ENCODE measurements around the gene ZRANB3. TPM values are rescaled to one million over a fixed set of nuclear protein-coding genes. Genes with fewer than 3 reads are reported as not detected.

ZRANB3 gene
- total and polyA plus RNA-seq, 2 experiments from 2014 or later: 5.7 to 6.4 TPM

DNA sequence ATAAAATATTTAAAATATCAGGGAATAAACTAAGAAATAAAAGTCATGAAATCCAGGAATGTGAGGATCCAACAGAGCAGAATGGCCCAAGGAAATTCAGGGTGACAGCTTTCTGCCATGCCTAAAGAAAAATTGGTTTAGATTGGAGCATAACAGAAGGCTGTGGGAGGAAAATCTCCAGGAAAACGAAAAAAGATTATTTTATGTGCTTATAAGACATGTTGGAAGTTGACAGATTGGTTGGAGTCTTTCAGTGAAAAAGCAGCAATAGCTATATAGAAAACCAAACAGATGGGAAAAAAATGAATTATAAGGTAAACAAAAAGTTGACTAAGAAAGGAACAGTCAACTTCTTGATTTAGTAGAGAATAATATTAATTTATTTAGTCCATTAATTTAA lies 203.9 kb downstream of the ZRANB3 start:
- Histone ChIP-seq H3K79me2 (ENCODE audit: insufficient read depth) (no peaks in the 10 kb centered on the region), H3K9ac (no peak overlapping the region), H3K4me2 (ENCODE audit: unreplicated experiment) (no peak overlapping the region), H3K9me2 (ENCODE audit: insufficient read depth) (no peaks in the 10 kb centered on the region), H3K9me3 (ENCODE audit: low read depth) (no peaks in the 10 kb centered on the region), H4K20me1 (ENCODE audit: insufficient read depth) (no peaks in the 10 kb centered on the region), H3K4me1 (ENCODE audit: insufficient read depth) (no peaks in the 10 kb centered on the region), H3K4me3 (no peak overlapping the region), H3K27me3 (replicated peaks; ENCODE audit: insufficient read depth) (no peaks in the 10 kb centered on the region), H2AFZ (no peak overlapping the region), H3K36me3 (ENCODE audit: low read depth) (no peaks in the 10 kb centered on the region), H3K27ac (no peak overlapping the region), H3F3A (ENCODE audit: insufficient read depth) (no peaks in the 10 kb centered on the region)
- in situ Hi-C loops (cut with MboI): no loop called here
- DNase-seq: no peak
- WGBS, 2 experiments (ENCODE audit: low coverage in 1 of 2, low lambda C conversion rate in 2 of 2, missing lambda C conversion rate in 2 of 2): 45 to 96% methylated on average over 1 of the region's 1 CpG
- no peak for TF ChIP-seq EZH2 (IDR thresholded peaks at IDR 0.05; ENCODE audit: insufficient read depth, poor library complexity, severe bottlenecking)
- no peak for TF ChIP-seq EZH2phosphoT487 (IDR thresholded peaks at IDR 0.05; ENCODE audit: insufficient read depth, low read depth)

DNA sequence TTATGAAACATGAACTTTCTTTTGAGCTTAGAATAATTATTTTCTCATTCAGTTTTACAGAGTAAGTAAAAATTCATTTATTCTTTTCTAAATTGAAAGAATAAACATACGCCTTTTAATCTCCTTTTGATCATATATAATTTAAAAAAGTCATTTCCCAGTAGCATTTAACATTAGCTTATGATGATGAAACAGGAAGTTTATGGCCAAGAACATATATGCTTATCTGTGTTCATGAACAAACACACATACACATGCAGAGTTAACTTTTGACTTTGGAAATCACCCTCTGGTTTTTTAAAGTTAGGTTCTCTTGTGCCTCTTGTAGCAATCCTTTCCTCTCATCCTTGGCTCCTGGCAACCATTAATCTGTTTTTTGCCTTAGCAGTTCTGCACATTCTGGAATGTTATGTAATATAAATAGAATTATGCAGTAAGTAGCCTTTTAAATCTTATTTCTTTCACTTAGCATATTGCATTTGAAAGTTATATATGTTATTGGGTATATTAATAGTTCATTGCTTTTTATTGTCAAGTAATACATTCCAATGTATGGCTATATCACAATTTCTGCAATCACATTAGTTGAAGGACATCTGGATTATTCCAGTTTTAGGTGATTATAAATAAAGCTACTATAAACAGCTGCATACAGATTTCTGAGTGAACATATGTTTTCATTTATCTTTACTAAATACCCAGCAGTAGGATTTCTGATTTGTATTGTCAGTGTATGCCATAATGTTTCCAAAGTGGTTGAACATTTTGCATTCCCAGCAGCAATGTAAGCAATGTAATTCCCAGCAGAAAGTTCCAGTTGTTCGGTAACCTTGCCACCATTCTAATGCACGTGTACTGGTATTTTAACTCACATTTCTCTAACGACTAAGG lies 210.3 kb downstream of the ZRANB3 start:
- H3K9me3 ChIP-seq (ENCODE audit: low read depth): no peaks in the 10 kb centered on the region
- H3K9me2 ChIP-seq (ENCODE audit: insufficient read depth): no peaks in the 10 kb centered on the region
- DNase-seq: no peak
- no peak overlapping the region for H3K4me3 ChIP-seq
- no peak overlapping the region for H2AFZ ChIP-seq
- no peaks in the 10 kb centered on the region for H3K79me2 ChIP-seq (ENCODE audit: insufficient read depth)
- WGBS, 2 experiments (ENCODE audit: low coverage in 1 of 2, low lambda C conversion rate in 2 of 2, missing lambda C conversion rate in 2 of 2): 60 to 63% methylated on average over 4 of the region's 4 CpGs
- H3K27ac ChIP-seq: no peak overlapping the region
- H3K4me2 ChIP-seq (ENCODE audit: unreplicated experiment): no peak overlapping the region
- no peaks in the 10 kb centered on the region for H3K4me1 ChIP-seq (ENCODE audit: insufficient read depth)
- H3F3A ChIP-seq (ENCODE audit: insufficient read depth): no peaks in the 10 kb centered on the region
- H4K20me1 ChIP-seq (ENCODE audit: insufficient read depth): no peaks in the 10 kb centered on the region
- no peaks in the 10 kb centered on the region for H3K27me3 ChIP-seq (replicated peaks; ENCODE audit: insufficient read depth)
- no peaks in the 10 kb centered on the region for H3K36me3 ChIP-seq (ENCODE audit: low read depth)
- TF ChIP-seq EZH2 (IDR thresholded peaks at IDR 0.05; ENCODE audit: insufficient read depth, poor library complexity, severe bottlenecking) (no peak), EZH2phosphoT487 (IDR thresholded peaks at IDR 0.05; ENCODE audit: insufficient read depth, low read depth) (no peak)
- in situ Hi-C loops (cut with MboI): no loop called here
- no peak overlapping the region for H3K9ac ChIP-seq

DNA sequence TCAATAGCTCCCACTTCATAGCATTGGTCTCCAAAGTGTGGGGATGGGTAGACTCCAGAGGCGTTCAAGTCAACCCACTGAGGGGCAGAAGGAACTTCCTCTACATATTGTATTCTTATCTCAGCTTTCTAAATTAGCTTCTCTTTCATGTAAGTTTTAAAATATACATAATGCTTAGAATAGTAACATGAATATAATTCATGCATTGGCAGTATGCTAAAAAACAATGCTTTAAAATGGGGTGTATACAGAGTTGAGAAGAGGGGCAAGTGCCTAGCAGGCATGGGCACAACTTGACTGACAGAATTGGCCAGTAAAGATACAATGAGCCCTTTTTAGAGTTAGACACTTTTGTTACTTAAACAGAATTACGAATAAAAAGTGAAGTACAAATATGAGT lies 212.2 kb downstream of the ZRANB3 start:
- Histone ChIP-seq H3K9me3 (ENCODE audit: low read depth) (no peaks in the 10 kb centered on the region), H3K4me3 (no peak overlapping the region), H3K9me2 (ENCODE audit: insufficient read depth) (no peaks in the 10 kb centered on the region), H3F3A (ENCODE audit: insufficient read depth) (no peaks in the 10 kb centered on the region), H3K4me2 (ENCODE audit: unreplicated experiment) (no peak overlapping the region), H3K4me1 (ENCODE audit: insufficient read depth) (no peaks in the 10 kb centered on the region), H2AFZ (no peak overlapping the region), H3K9ac (no peak overlapping the region), H3K36me3 (ENCODE audit: low read depth) (no peaks in the 10 kb centered on the region), H3K27ac (no peak overlapping the region), H3K27me3 (replicated peaks; ENCODE audit: insufficient read depth) (no peaks in the 10 kb centered on the region), H3K79me2 (ENCODE audit: insufficient read depth) (no peaks in the 10 kb centered on the region), H4K20me1 (ENCODE audit: insufficient read depth) (no peaks in the 10 kb centered on the region)
- no peak for DNase-seq
- WGBS, 2 experiments (ENCODE audit: low coverage in 1 of 2, low lambda C conversion rate in 2 of 2, missing lambda C conversion rate in 2 of 2): 53 to 57% methylated on average over 2 of the region's 2 CpGs
- in situ Hi-C loops (cut with MboI): no loop called here
- no peak for TF ChIP-seq EZH2 (IDR thresholded peaks at IDR 0.05; ENCODE audit: insufficient read depth, poor library complexity, severe bottlenecking)
- TF ChIP-seq EZH2phosphoT487 (IDR thresholded peaks at IDR 0.05; ENCODE audit: insufficient read depth, low read depth): no peak

DNA sequence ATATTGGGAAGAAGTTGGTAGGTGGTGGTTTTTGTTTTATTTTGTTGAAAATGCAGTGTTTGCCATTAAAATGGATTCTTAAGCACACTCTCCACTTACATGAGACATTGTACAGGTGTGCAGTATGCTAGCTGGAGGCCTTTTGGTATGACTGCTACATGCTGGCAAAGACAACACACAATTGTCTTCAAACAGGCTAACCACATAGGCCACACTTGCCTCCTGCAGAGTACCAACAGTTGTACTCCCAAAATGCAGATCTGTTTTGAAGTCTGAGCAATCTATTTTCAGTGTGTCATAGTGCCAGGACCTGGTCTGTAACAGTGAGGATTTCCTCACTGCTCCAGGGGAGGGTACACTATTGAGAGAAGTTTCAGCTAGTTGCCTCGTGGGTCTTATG lies 213.6 kb downstream of the ZRANB3 start:
- 37 to 54% methylated on average over 1 of the region's 1 CpG for WGBS, 2 experiments (ENCODE audit: low coverage in 1 of 2, low lambda C conversion rate in 2 of 2, missing lambda C conversion rate in 2 of 2)
- no peaks in the 10 kb centered on the region for H3K27me3 ChIP-seq (replicated peaks; ENCODE audit: insufficient read depth)
- in situ Hi-C loops (cut with MboI): no loop called here

More for the DNA sequence above, 213.6 kb downstream of the ZRANB3 start:
- Histone ChIP-seq H3K4me1 (ENCODE audit: insufficient read depth) (no peaks in the 10 kb centered on the region), H3K4me3 (no peak overlapping the region), H3F3A (ENCODE audit: insufficient read depth) (no peaks in the 10 kb centered on the region), H3K9me2 (ENCODE audit: insufficient read depth) (no peaks in the 10 kb centered on the region), H3K36me3 (ENCODE audit: low read depth) (no peaks in the 10 kb centered on the region), H3K4me2 (ENCODE audit: unreplicated experiment) (no peak overlapping the region), H4K20me1 (ENCODE audit: insufficient read depth) (no peaks in the 10 kb centered on the region), H3K79me2 (ENCODE audit: insufficient read depth) (no peaks in the 10 kb centered on the region), H3K27ac (no peak overlapping the region), H3K9ac (no peak overlapping the region), H2AFZ (no peak overlapping the region), H3K9me3 (ENCODE audit: low read depth) (no peaks in the 10 kb centered on the region)
- no peak for DNase-seq
- no peak for TF ChIP-seq EZH2phosphoT487 (IDR thresholded peaks at IDR 0.05; ENCODE audit: insufficient read depth, low read depth)
- no peak for TF ChIP-seq EZH2 (IDR thresholded peaks at IDR 0.05; ENCODE audit: insufficient read depth, poor library complexity, severe bottlenecking)

Data from GM23248 (cell line).